Fibroblast of mammary gland (primary cell): ENCODE measurements around the gene PTAFR.
"Not testable (repeated sequence)": the region's sequence is repeated elsewhere in the genome, so short reads cannot be mapped to it uniquely, and the experiment has no call there.

Experiments
- DNase-seq: peaks from one replicate; pipeline ENCODE4 v3.0.0-alpha.2; 2010; ENCODE audit warnings: low read depth
- H3K4me3 ChIP-seq: 2 replicates; pipeline ENCODE4 v1.5.1; 2011; ENCODE audit warnings: low read depth, mild to moderate bottlenecking, low read length, moderate library complexity; ENCODE audit not compliant: control insufficient read depth
- CTCF ChIP-seq: conservative IDR thresholded peaks from 2 replicates; pipeline ENCODE4 v1.5.1; 2011; ENCODE audit warnings: low read depth, low read length, inconsistent platforms; ENCODE audit not compliant: control insufficient read depth, insufficient read depth

The PTAFR gene

GRCh38 chr1:28147264-28148094 is 29.0 kb downstream of the PTAFR start:
- no peak for TF ChIP-seq CTCF
- DNase-seq, result no peak
- H3K4me3 ChIP-seq, result no peak overlapping the region

- H3K4me3 ChIP-seq, result no peak overlapping the region
- DNase-seq, result no peak
- no peak for TF ChIP-seq CTCF
Measured at GRCh38 chr1:28145728-28146127, 30.8 kb downstream of the PTAFR start.

GRCh38 chr1:28144203-28145135 is 32.0 kb downstream of the PTAFR start:
- H3K4me3 ChIP-seq, result no peak overlapping the region
- DNase-seq, result peak; percentile 73
- no peak for TF ChIP-seq CTCF

GRCh38 chr1:28143496-28144202 is 32.8 kb downstream of the PTAFR start:
- no peak overlapping the region for H3K4me3 ChIP-seq
- no peak for TF ChIP-seq CTCF
- no peak for DNase-seq

- H3K4me3 ChIP-seq, result no peak overlapping the region
- no peak for TF ChIP-seq CTCF
- no peak for DNase-seq
Measured at GRCh38 chr1:28141685-28142084, 34.8 kb downstream of the PTAFR start.

GRCh38 chr1:28139866-28140265 is 36.6 kb downstream of the PTAFR start:
- not testable (repeated sequence) for H3K4me3 ChIP-seq, DNase-seq
